ENCODE data around the gene FNDC3B. TPM values are rescaled to one million over a fixed set of nuclear protein-coding genes. Genes with fewer than 3 reads are reported as not detected.

FNDC3B gene
- polyA plus RNA-seq, 1 donor: 53.5 TPM

DNA sequence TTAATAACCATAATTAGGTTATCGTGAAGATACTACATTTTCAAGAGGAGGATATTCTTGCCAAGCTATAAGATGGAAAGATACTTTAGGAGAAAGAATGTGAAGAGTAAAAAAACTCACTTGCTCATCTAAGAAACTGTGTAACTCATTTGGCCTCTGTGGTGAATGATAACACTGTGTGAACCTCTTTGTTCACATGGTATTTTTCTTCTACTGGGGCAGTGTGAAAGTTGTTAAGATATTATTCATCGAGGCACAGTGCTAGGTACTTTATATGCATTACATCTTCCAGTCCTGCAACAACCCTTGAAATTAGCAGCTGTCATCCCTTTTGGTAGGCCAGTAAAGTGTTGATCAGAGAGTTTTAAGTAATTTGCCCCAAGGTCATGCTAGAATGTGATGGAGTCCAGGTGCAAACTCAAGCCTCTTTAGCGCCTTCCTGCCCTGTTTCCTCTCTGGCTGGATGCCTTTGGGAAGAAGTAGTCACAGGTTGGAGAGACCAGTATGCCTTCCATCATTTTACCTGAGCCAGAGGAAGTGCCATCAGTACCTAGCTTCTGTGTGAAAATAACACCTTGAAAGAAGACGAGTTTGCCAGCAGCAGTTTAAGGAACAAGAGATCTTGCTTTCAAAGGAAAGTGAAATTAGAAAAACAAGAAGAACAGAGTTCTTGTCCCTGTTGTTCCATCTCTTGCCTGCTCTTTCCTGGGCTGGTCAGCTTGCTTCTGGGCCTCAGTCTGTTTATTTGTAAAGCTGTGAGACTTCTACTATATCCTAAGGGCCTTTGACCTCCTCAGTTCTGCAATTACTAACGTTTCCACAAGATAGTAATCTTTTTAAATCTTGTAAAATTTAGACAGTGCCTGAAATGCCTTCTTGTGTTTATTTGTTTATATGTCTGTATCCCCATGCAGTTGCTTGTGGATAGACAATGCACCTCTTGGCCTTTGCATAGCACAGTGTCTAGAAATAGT, 179.3 kb downstream of the FNDC3B start:
- DNase-seq: no peak

DNA sequence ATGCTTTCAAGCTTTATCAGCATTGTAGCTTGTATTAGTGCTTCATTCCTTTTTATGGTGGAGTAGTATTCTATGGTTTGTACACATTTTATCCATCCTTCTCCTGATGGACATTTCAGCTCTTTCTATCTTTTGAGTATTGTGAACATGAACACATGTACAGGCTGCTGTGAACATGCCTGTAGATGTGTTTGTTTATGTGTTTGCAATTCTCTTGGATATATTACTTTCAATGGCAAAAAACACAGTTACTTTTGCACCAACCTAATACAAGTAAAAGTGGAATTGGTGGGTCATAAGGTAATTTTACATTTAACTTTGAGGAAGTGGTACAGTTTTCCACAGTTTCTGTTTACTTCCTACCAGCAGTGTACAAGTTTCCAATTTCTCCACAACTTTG, 180.4 kb downstream of the FNDC3B start:
- DNase-seq: no peak

DNA sequence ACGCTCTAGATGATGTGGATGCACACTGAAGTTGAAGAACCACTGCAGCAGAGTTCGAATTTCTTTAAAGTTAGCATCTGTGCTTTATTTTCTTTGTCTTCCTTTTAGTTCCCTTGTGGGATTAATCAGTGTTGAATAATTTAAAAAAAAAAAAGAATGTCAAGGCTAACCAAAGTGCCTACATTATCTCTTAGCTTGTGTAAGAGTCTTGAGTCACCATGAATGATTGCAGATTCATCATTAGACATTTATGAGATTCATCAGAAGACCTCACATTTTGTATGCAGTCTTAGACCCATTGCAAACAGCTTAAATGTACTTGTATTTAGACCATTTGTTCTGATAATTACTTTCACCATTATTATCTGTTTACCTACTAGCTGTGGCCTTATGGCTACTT, 182.2 kb downstream of the FNDC3B start:
- no peak for DNase-seq

DNA sequence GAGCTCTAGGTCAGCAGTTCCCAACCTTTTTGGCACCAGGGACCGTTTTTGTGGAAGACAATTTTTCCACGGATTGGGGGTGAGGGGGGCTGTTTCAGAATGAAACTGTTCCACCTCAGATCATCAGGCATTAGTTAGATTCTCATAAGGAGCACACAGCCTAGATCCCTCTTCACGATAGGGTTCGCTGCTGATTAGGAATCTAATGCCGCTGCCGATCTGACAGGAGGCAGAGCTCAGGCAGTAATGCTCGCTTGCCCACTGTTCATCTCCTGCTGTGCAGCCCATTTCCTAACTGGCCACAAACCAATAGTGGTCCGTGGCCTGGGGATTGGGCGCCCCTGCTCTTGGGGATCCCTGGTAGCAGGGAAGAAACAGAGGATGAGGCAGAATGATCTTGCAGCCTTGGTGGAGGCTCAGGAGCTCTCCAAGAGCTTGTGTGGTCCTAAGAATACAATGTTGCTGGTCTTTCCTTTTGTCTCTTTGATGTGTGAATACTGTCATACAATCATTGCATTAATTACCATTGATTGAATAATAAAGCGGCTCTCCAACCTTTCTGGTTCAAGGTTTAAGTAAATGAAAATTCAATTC, 183.2 kb downstream of the FNDC3B start:
- DNase-seq: no peak

DNA sequence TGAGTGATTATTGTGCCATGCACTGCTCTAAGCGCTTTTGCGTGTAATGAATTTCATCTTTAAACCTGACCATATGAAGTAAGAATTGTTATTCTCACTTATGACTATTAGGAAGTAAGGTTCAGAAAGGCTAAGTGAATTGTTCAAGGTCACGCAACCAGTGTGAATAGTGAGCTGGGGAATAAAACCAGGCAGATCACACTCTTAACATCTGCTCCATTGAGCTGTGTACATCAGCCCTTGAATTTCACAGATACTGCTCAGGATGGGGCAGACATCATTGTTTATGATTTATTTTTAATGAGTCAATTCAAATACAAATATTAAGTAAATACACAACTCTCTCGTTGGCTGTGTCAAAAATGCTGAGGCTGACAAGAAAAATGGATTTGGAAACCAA, 184.5 kb downstream of the FNDC3B start:
- no peak for DNase-seq

DNA sequence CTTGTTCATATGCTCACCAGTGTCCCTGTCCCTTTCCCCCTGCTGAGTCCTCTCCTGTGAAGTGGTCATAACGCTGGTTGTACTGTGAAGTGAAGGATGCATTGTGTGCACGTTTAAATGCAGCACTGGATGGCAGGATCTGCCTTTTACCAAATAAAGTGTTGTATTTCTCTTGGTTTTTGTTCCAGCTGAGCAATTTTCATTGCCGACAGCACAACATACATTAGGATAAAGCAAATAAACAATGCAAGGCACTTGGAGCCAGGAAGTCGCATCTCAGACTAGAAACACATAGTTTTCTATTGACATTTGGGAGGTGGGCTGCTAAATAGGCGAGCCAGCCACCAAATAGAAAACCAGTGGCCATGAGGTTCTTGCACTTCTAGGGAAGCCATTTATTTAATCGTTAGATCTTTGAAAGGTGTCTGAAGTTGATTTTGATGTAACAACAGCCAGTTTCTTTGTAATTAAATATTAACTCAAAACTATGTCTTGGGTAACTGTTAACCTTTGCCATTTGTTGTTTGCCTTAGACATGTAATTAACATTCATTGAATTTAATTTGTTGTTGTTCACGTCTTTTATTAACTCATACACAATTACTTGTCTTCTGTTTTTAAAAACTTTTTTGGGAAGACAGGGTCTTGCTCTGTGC, 185.3 kb downstream of the FNDC3B start:
- no peak for DNase-seq

DNA sequence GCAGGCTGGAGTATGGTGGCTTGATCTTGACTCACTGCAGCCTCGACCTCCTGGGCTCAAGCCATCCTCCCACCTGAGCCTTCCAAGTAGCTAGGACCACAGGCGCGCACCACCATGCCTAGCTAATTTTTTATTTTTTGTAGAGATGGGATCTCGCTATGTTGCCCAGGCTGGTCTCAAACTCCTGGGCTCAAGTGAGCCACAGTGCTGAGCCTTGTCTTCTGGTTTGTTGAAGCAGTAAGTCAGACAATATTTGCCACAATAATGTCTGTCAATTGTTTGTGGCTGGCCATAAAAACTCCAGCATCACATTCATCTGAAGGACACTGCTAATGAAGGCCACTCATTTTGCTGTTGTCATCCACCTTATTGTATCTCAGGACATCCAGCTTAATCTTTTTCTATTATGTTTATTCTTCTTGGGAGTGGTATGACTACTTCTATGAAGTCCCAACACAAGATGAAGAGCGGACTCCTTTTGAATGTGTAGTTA, 185.9 kb downstream of the FNDC3B start:
- no peak for DNase-seq

DNA sequence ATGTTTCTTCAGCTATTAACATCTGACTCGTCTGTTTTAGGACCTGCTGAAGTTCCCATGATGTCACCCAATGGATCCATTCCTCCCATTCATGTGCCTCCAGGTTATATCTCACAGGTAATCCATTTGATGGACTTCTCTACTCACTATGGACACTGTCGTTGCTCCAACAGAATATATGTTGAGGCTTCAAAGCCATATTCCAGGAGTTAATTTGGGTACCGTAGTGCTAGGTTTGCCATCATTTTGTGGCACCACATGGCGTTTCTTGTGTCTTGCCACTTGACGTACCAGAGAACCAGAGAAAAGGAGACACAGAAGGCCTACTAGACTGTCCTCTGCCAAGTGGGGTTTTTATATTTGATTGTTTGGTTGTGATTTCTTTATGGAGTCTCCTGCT, 187.5 kb downstream of the FNDC3B start:
- no peak for DNase-seq

DNA sequence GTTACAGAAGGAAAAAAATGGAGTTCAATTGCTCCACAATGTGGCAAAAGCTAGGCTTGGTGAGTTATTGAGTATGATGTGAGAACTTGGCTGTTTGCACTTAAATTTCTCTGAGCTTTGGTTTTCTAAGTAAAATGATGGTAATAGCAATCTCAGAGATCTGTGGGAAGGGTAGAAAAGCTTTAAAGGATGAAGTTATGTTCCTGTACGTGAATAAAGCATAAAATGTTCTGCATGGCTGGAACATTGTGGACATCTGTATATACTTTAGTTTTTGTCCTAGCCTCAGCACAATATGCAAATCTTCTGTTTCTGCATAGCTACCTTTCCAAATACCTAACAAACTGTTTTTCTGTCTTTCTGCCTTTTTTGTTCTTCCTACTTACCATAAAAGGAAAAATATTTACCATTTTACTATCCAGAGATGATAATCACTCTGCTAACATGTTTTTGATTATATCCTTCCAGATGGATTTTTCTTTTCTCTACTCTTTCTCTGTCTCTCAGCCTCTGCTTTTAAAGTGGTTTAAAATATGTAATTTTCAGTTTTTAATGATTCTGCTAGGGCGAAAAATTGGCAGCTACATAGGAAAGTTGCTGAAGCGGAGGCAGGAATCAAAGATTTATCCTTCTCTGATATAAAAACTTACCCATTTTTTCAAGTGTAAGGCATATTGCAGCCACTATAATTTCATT, 188.1 kb downstream of the FNDC3B start:
- DNase-seq: peak; percentile 58

DNA sequence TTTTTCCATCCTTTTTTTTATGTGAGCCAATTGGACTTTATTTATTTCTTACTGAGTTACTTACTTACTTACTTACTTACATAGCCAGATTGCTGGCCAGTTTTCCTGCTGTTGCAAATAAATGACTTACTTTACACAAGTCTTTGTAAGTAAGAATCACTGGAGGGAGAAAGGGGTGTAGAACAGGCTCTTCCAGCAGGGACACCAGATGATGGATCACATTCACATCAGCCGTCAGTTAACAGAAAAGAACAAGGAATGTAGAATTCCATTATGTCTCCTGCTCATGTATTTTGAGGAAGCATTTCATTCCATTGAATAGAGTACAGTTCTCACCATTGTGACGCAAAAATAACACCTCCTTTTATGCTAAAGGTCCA, 188.6 kb downstream of the FNDC3B start:
- DNase-seq: peak; percentile 56

DNA sequence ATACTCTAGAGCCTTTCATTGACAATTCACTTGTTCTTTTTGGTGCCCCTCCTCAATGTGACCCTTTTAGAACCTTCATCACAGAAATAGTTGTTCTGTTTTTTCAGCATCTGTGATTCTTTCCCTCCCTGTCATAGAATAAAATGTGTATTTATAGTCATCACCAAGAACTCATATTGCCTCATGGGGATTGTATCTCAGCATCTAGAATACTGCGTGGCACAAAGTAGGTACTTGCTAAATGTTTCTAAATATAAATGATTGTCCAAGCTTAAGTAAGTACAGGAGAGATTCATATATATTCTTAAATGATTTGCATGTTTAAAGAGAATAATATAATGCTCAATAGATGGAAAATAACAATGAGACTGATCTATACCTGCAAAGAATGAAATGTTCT, 190.1 kb downstream of the FNDC3B start:
- no peak for DNase-seq

DNA sequence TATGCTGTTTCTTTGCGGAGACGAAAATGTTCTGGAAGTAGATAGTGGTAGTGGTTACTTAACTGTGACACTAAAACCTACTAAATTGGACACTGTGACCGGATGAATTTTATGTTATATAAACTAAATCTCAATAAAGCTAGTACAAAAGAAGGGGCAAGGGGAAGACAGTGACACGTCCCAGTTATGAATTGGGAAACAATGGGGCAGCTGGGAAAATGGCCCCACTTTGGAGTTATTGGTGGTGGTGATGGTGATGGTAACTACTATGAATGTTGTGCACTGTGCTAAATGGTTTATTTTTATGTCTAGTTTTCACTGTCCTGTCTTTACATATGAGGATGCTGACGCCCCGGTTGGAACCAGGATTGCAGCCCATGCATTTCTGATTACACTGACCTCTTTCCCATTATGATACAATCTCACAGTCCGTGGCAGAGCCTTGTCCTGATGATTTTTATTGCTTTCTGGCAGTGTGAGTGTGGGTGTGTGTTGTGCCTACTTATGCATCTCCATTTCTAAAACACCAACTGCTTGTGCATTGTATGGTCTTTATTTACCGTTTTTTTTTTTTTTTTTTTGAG, 192.0 kb downstream of the FNDC3B start:
- DNase-seq: no peak

DNA sequence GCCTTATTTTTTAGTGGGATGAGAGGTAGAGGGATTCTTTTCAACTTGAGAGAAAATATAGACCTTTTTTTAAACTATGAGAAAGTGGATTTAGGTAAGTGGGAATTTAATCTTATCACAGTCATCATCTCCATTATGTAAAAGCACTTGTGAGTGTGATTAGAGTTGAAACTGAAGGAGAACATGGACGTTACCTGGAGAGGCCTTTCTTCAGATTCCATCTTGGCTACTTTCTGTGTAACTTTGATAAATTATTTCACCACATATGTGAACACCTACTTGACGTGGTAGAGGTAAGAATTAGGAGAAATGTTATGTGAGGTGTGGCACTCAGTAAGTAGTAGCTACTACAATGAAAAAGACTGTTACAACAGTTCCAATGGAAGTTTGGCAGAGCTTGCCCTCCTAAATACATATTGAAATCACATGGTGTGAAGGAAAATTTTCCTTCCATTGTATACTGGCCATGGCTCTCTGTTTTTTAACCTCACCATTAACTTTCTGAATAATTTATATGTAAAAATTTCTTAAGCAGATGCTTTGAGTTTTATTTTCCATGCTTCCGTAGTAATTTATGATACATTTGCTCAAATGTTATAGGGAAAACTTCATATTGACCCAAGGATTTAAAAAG, 193.3 kb downstream of the FNDC3B start:
- DNase-seq: peak; percentile 73

DNA sequence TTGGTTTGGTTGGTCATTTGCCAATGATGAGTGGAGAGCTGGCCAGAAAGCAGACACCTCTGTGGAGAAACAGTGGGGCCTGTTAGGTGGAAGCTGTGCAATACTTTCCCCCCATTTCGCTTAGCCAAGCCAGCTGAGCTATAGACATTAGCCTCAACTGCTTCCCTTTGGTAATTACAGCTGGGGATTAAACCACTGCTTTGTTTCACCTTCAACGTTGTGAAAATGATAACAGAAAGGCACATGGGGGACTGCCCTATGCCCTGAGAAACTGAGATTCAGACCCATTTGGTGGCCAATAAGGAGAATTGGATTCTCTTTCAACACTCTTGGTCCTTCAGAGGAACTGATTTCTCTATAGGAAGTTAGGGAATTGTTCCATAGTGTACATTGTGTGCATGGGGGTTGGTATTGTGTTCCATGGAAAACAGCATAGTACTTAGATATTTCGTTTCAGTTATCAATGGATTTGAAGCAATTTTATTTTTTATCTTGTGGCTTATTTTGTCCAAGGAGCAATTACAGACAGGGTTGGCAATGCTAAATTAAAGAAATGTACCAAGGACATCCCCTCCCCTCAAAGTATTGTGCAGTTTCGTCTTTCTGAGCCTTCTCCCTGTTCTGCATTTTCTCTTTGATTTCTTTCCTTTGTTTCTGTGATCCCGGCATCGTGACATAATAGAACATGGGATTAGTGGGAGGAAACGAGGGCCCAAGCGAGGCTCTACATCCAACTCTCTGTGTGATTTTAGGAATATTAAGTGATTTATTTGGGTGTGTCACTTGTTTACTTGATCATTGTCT, 194.3 kb downstream of the FNDC3B start:
- no peak for DNase-seq

DNA sequence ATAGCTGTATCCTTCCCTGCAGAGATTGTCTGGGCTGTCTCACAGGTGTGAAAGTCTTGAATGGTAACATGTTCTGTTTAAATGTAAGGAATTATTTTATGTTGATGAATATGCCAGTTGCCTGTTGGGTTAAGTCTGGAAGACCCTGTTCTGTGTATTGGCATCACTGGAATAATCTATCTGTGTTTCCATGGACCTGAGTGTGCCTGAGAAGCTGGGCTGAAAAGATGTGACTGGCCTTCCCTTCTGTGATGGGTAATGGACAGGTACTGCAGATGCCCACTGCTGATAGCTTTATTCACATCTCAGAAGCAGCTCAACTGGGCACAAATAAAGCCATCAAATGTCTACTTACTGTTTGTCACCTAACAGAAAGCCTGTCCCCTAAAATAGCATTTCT, 196.3 kb downstream of the FNDC3B start:
- DNase-seq: no peak

DNA sequence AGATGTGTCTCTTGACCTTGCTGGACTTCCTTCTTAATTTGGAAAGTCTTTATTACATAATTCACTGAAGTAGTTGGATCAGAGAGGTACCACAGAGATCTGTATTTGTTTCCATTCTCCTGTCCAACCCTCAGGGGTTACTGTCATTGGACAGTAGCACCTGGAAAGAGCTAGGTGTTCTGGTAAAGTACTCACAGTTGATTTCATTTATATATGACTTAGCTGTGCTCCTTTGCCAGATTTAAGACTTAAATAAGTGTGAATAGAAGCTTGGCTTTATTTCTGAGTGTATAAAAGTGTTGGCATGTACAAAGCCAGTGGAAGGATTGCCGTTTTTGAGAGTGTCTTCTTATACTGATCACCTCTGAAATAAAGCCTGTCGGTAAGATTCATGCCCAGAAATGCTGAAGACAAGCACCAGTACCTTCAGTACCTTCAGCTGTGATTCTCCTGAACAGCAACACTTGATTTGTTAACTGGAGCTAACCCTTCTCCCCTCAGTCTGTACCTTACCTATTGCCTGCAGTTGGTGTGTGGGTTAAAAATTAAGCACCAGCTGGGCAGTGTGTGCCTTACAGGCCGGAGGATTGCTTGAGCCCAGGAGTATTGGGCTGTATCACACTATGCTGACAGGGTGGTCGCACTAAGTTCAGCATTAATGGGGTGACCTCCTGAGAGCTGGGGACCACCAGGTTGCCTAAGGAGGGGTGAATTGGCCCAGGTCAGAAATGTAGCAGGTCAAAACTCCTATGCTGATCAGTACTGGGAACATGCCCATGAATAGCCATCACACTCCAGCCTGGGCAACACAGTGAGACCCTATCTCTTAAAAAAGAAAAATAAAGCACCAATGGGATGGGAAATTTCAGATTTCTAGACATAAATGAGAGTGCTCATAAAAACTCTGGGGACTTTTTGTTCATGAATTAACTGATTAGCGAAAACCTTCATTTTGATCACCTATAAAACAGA, 197.7 kb downstream of the FNDC3B start:
- peak; percentile 65 for DNase-seq

DNA sequence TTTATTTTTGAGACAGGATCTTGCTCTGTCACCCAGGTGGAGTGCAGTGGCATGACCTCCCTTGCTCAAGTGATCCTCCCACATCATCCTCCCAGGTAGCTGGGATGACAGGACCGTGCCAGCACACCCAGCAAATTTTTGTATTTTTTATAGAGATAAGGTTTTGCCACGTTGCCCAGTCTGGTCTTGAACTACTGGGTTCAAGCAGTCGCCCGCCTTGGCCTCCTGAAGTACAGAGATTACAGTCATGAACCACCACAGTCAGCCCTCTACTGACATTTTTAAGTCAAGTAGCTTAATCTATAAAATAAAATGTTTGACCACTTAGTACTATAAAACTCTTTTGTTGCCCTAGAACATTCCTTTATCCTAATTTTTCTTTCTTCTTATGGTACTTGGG, 198.8 kb downstream of the FNDC3B start:
- no peak for DNase-seq

DNA sequence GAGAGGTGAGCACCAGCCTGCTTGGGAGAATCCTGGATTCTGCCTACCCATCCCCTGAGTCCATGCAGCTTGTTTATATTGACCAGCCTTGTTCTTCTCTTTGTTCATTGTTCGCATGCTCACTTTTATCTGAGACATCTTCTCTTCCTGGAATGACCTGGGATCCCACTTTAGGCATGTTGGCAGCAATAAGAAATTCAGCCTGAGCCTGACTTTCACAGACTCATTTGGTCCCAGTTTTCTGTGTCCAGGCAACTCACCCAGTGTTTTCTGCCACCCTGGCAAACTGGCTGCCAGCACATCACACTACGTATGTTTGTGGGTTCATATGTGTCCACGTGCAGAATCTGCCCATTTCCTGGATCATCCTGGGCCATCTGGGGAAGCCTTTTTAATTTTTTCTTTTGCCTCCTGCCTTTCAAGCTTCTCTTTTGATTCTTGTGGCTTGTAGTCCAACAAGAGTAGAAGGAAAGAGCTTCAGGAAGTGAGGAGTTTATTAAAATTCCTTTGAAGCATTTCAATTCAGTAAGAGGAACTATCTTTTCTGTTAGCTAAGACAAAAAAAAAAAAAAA, 199.9 kb downstream of the FNDC3B start:
- no peak for DNase-seq

DNA sequence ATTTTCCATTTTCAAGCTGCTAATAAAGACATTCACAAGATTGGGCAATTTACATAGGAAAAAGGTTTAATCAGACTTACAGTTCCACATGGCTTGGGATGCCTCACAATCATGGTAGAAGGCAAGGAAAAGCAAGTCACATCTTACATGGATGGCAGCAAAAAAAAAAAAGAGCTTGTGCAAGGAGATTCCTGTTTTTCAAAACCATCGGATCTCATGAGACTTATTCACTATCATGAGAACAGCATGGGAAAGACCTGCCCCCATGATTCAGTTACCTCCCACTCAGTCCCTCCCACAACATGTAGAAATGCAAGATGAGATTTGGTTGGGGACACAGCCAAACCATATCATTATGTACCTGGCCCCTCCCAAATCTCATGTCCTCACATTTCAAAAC, 202.0 kb downstream of the FNDC3B start:
- DNase-seq: no peak

Measured in hindlimb muscle (tissue), 1 donor.